HG03280 (cell line): Measurements from ENCODE around the gene SLC31A2.
A peak's percentile ranks its signal among the peaks of the same experiment; 100 is the strongest.
"Not testable (repeated sequence)": the region's sequence is repeated elsewhere in the genome, so short reads cannot be mapped to it uniquely, and the experiment has no call there.

Experiments used
- ATAC-seq: cut with Tn5 transposase; IDR thresholded peaks from one replicate; pipeline ENCODE4 v1.9.1; 2021; ENCODE audit warnings: mild to moderate bottlenecking, moderate library complexity; ENCODE audit not compliant: unreplicated experiment

SLC31A2 gene

GRCh38 chr9:113150670-113151611, at the start of gene SLC31A2:
TSS of gene SLC31A2 (plus strand) at chr9:113151007. CDS start at chr9:113151075, 68 bp downstream.
- peak; percentile 98 for ATAC-seq

GRCh38 chr9:113105345-113105744, 45.5 kb upstream of the SLC31A2 start:
- ATAC-seq: not testable (repeated sequence)

DNA sequence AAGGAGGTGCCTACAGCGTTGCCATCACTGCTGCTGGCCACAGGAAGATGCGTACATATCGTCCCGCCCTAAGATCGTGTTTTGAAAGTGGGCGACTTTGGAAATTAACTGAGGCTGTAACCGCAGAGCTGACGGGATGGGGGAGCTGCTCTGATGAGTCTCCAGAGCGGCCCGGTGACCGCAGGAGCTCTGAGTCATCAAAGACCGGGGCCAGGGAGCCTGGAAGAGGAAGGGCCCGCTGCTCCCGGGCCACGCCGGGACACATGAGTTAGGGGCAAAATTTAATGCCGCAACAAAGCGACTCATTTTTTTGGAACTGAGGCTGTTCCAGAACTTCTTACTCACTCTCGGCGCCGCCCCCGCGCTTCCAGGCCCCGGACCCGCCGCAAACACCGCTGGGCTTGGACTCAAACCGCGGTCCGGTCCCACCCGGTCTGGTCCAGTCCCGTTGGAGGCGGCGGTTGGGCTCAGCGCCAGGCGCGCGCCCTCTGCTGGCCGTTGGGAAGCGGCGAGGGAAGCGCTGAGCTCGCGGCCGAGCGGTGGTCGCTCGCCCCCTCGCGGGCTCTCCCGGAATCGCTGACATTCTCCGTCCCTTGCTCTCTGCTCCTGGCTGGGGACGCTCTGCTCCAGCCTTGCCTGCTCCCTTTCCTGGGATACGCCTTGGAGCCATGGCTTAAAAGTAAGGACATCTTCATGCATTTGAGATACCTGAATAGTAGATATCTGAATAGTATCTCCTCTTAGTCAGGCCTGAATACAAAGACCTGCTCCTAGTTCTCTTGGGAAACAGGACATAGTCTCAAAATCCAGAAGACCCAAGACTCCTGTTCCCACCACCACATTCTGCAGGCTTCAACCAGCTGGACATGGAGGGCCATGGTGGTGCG, 39.5 kb upstream of the SLC31A2 start:
- ATAC-seq: peak; percentile 73

GRCh38 chr9:113112706-113113510, 37.9 kb upstream of the SLC31A2 start:
- ATAC-seq: peak; percentile 70

DNA sequence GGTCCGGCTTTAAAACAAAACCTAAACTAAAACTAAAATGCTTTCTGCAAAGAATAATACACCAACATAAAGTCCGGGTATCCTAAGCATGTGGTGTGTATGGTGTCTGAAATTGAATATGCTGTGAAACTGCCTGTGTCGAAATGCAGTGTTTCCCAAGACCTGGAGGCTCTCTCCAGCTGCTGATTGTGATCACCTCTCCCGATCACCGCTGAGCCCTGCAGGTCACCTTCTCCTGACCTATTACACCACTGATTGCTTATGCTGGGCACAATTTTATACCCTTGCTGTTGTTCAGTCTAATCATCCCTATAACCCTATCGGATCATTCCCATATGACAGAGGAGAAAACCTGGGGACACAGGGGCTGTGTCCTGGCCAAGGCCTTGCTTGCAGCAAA, 32.0 kb upstream of the SLC31A2 start:
- not testable (repeated sequence) for ATAC-seq

GRCh38 chr9:113125386-113126035, 25.3 kb upstream of the SLC31A2 start:
- ATAC-seq: no peak

GRCh38 chr9:113129466-113129865, 21.3 kb upstream of the SLC31A2 start:
- no peak for ATAC-seq

GRCh38 chr9:113129884-113130283, 20.9 kb upstream of the SLC31A2 start:
- ATAC-seq: no peak

DNA sequence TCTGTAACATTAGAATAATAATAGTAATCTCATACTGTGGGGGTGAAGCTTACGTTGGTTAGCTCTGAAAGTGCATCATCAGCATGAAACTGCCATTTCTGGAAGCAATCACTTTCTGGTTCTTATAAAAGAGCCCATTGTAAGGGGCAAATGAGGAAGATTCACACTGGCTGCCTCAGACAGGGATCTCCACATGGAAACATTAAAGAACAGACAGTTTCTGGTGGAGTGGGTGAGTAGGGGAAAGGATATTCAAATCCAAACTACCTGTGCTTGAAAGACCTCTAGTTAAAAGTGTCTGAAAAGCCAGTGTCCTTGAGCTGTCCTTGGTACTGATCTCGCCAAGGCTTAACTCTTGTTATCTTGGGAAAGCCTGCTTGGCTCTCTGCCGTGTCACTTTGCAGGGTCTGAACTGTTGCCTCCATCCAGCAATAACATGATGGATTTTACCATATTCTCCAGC, 19.1 kb upstream of the SLC31A2 start:
- ATAC-seq: no peak

GRCh38 chr9:113137196-113138168, 13.3 kb upstream of the SLC31A2 start:
- no peak for ATAC-seq

- no peak for ATAC-seq
These were observed 12.0 kb upstream of the SLC31A2 start for GRCh38 chr9:113138760-113139159.

GRCh38 chr9:113139225-113139829, 11.5 kb upstream of the SLC31A2 start:
- ATAC-seq: no peak

- ATAC-seq: no peak
These were observed 10.9 kb upstream of the SLC31A2 start for GRCh38 chr9:113139953-113140352.

- not testable (repeated sequence) for ATAC-seq
These were observed 9.9 kb upstream of the SLC31A2 start for GRCh38 chr9:113140896-113141295.

DNA sequence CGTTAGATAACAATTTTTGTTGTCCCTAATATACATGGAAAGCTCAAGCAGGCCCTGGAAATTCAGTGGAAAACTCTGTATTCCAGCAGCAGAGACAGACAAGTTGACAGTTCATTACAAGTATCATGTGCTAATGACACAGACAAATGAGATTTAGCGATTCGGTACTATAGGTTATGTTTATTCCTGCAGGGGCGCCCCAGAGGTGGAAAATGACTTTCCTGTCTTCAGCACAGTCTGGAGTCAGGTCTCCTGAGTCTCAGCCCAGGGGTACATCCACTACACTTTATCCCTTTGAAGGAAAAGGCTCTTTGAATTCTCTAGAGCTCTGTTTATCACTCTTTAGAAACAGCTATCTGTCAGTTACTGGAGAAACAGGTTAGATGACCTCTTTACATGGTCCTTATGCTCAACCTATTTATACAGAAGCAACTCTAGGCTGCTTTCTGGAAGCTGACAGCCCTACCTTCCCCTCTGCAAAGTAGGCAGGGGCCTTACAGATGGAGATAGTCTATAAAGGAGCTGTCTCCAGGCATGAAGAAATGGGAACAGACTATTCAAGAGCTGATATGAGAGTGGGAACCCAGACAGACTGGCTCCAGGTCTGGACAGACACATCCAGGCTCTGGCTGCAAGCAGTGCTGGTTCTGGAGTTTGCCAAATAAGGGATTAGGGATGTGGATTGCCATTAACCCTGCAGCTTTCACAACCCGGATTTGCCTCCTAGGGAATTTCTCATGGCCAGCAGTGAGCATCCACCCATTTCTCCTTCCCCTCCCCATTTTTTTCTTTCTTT, 7.2 kb upstream of the SLC31A2 start:
- no peak for ATAC-seq

GRCh38 chr9:113148372-113148705, 2.5 kb upstream of the SLC31A2 start:
- no peak for ATAC-seq

DNA sequence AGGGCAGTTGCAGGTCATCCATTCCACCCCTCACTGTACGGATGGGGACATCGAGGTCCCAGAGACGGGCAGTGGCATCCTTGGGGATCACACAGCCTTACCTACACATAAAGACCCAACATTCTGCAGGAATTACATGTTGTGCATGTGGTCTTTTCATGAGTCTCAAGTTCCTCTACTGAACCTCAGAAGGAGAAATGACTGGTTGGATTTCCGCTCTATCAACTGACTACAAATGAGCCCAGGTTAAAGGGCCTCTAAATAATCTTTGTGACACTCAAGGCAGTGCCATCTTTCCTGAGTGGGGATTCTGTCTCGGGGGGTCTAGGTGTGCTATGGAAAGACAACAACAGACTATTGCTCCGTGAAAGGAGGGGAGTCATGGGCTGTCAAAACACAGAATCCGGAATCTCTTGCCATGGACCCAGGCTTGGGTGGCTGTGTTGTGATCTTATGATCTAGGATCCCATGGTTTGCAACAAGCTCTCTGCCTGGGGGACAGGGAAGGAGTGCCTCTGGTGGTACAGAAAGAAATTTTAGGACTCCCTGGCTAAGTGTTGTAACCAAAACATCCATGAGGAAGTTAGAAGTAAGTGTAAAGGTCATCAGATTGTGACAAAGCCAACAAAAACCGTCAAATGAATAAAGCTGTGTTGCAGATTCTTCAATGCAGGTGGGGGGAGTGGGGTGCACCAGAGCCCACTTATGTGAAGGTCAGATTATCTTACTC, 1.9 kb upstream of the SLC31A2 start:
- ATAC-seq: no peak
